GM18907 (cell line): Measurements from ENCODE around the gene RADIL.

Experiments used
- ATAC-seq: cut with Tn5 transposase; IDR thresholded peaks from one replicate; pipeline ENCODE4 v1.9.1; 2021; ENCODE audit warnings: mild to moderate bottlenecking, moderate library complexity; ENCODE audit not compliant: unreplicated experiment

The RADIL gene

GRCh38 chr7:4832711-4833110, 50.8 kb downstream of the RADIL start:
- no peak for ATAC-seq

- ATAC-seq, result no peak
These were observed 51.6 kb downstream of the RADIL start for GRCh38 chr7:4831723-4832495.

DNA sequence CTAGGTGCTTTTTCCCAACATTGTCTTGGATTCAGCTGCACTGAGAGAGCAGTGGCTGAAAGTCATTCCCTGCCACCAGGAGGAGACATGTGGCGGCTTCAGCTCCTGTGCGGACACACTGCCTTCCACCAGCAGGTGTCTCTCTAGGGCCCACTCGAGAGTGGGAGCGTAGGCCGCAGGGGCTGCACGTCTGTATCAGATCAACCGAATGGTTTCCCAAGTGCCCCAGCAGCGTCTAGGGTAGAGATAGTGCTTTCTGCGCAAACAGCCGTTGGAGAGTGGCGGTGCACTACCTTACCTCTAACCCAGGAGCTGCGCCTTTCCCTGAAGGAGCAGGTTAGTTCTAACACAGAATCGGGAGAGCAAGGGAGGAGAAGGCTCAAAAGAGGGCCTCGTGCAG, 53.3 kb downstream of the RADIL start:
- no peak for ATAC-seq

DNA sequence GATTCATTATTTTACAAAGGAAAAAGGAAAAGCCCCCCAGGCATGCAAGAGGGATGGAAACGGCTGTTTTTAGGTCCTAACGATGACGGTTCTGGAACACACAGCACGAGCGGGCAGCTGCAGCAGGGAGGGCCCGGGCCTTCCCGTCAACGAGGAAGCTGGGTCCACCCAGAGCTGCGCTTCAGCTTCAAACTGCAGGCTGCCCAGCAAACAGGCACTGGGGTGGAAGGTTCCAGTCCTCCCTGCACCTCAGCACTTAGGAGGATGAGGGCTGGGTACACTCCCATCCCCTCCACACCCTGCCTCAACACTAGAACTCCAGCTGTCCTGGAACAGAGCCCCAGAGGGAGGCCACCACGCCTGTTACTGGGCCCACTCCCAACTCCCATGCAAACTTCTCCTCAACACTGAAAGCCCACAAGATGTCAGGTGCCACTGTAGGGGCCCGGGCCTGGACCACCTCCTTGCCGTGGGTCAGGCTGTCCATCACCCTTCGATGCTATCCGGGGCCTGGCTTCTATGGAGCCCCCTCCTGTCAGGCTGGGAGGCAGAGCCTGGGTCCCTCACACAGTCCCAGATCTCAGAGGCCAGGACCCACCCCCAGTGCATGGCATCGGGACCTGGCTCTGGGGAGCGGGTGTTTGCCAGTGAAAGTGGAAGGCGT, 54.7 kb downstream of the RADIL start:
- ATAC-seq, result no peak

- no peak for ATAC-seq
These were observed 58.4 kb downstream of the RADIL start for GRCh38 chr7:4825081-4825480.

- ATAC-seq, result no peak
These were observed 59.3 kb downstream of the RADIL start for GRCh38 chr7:4824120-4824775.

DNA sequence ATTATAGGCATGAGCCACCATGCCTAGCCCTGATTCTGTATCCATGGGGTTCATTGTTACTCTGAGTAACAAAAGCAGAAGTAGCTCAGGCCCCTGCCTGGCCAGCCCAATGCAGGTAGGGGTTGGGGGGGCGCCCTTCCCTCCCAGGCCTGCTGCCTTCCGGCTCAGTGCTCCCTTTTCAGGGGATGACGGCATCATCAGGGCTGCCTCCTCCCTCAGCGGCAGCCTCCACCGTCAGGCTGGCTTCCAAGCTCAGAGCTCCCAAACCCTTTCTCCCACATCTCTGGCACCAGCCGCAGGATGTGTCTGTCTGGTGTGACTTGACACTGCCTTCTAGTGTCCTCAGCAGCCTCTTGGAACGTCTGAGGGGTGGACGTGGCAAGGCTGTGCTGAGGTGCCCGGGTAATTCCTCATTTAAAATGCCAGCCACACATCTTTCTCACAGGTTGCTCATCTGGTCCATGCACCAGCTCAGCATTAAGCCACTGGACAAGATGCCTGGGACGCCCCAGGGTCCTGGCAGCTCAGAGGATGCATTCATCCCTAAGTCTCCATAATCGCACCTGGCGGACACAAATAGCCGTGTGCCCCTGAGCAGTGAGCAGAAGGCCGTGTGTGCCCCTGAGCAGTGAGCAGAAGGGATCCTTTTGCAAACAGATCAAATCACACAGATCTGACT, 59.9 kb downstream of the RADIL start:
- no peak for ATAC-seq

- no peak for ATAC-seq
These were observed 60.8 kb downstream of the RADIL start for GRCh38 chr7:4822677-4823076.

DNA sequence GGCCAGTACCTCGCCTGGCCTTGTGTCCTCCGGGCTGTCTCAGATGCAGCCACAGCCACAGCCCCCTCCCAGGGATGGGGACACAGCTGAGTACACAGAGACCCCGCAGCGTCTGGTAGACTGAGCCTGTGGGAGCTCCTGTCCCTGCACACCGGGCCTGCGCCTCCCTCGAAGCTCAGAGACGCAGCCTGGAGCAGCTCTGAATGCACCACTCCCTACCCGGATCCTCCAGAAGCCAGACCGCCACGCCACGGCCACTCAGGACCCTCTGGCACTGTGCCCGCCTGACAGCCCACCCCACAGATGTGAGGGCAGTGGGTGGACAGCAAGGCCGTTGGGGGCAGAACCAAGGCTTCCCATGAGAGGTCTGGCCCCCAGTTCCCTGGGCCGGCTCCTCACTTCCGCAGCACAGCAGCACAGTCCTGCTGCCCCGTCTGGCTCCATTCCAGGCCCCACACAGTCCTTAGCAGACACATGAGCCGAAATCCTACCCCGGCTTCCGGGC, 62.5 kb downstream of the RADIL start:
- no peak for ATAC-seq

- no peak for ATAC-seq
These were observed 63.0 kb downstream of the RADIL start for GRCh38 chr7:4820405-4820966.

- no peak for ATAC-seq
These were observed 63.7 kb downstream of the RADIL start for GRCh38 chr7:4819560-4820404.

DNA sequence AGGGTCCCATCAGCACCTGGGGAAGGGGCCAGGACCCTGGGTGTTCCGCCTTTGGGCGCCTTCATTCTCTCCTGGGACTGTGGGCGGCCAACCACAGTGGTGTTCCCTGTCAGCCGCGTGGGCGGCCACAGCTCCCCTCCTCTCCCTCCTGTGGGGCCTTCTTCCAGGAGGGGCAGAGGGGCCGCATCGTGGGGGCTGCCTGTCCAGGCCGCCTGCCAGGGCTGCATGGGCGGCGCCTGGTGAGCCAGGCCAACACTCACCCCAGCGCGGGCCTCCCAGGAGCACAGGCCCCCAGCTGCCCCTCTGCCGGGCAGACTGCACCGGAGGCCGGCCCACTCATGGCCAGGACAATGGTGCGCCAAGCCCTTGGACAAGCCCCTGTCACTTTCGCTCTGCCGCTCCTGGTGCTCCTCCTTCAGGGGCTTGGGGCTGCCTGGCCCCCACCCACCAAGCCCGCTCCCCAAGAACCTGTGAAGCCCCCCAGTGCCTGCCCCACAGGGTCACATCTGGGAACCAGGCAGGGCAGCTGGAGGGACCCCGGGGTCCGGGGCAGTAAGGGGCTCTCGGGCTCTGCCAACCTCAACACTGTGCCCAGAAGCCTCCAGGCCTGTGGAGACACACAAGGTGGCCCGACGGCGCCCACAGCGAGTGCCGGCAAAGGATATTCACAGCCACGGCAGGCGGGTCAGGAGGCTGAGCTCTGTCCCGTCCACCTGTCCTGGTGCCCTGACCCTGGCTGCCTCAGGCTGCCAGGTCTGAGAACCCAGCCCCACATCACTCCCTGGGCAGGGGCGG, 65.3 kb downstream of the RADIL start:
- no peak for ATAC-seq

DNA sequence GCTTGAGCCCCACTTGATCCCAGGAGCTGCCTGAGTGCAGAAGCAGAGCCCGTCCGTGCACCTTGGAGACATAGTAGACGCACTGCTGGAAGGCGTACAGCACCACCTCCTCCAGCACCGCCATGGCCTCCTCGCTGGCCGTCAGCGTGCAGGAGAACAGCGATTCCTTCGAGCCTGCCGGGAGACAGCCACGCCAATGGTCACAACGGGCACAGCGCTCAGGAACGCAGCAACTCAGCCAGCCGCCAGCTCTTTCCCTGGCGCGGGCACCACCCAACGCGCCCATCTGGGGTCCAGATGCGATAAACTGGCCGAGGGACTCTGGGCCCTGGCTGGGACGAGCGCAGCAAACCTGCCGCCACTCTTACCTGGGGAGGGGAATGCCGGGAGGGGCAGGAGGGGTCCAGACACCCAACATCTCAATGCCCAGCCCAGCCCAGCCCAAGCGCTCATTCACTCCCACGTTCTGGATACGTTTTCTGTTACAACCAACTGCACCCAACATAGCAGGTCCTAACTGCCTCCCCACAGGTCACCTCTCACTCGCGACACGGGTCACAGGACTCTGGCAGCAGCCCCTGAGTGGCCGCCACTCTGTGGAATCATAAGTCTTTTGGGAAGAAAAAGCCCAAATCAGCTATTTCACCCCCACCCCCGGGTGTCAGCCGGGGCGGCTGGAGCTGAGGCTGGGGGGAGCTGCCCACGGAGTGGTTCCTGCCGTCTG, 66.2 kb downstream of the RADIL start:
- ATAC-seq, result no peak

DNA sequence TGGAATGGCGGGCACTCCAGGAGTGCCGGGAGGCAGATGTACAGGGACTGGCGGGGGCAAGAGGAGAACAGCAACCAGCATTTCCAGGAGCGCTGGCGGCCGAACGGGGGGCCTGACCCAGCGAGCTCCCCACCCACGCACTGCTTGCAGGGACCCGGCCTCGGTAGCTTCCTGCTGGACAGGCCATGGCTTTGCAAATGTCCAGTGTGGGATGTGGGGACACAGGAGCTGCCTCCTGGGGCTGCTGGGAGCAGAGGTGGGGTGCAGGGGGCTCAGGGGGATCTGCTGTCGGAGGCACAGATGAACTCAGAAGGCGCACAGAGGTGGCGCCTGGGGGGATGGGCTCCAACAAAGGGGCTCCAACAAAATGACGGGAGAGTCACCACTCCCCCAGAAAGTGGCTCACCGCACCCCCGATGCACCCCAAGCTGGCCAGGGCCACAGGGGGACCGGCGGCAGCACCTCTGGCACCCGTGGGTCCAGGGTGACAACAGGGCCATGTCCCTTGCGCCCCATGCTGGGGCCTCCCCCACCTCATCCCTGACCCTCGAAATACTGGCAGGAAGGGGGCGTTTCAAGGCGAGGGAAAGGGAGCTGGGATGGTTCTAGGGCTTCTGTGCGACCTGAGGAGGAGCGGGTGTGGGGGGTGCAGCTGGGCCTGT, 67.0 kb downstream of the RADIL start:
- no peak for ATAC-seq

- no peak for ATAC-seq
These were observed 67.7 kb downstream of the RADIL start for GRCh38 chr7:4815609-4816418.

- no peak for ATAC-seq
These were observed 68.4 kb downstream of the RADIL start for GRCh38 chr7:4815121-4815520.

- no peak for ATAC-seq
These were observed 69.1 kb downstream of the RADIL start for GRCh38 chr7:4814433-4814832.
